Trophoblast cell (in vitro differentiated cells and primary cell): ENCODE results near the gene ENTREP1.

Source experiments
- DNase-seq, 2 donors: peaks; one replicate each; pipeline ENCODE4 v3.0.0-alpha.2; 2016
- H2AFZ ChIP-seq: 2 replicates; pipeline ENCODE4 v1.6.1; 2013; ENCODE audit warnings: low read length, moderate library complexity, mild to moderate bottlenecking; ENCODE audit not compliant: insufficient read depth, poor library complexity
- H2AK5ac ChIP-seq: 2 replicates; pipeline ENCODE4 v1.6.1; 2013; ENCODE audit warnings: mild to moderate bottlenecking, low read length
- H2BK120ac ChIP-seq: 2 replicates; pipeline ENCODE4 v1.6.1; 2013; ENCODE audit warnings: low read length, mild to moderate bottlenecking, moderate library complexity; ENCODE audit not compliant: insufficient read depth, poor library complexity
- H2BK12ac ChIP-seq: 2 replicates; pipeline ENCODE4 v1.6.1; 2013; ENCODE audit warnings: mild to moderate bottlenecking, low read length, moderate library complexity
- H2BK5ac ChIP-seq: 2 replicates; pipeline ENCODE4 v1.6.1; 2013; ENCODE audit warnings: low read length, low read depth, moderate library complexity, mild to moderate bottlenecking; ENCODE audit not compliant: poor library complexity
- H3K14ac ChIP-seq: 2 replicates; pipeline ENCODE4 v1.6.1; 2013; ENCODE audit warnings: mild to moderate bottlenecking, low read length
- H3K18ac ChIP-seq: 2 replicates; pipeline ENCODE4 v1.6.1; 2013; ENCODE audit warnings: mild to moderate bottlenecking, low read length
- H3K23ac ChIP-seq: 2 replicates; pipeline ENCODE4 v1.6.1; 2013; ENCODE audit warnings: low read length
- H3K27ac ChIP-seq: 2 replicates; pipeline ENCODE4 v1.5.1; 2013; ENCODE audit warnings: low read depth, mild to moderate bottlenecking, inconsistent platforms, low read length, moderate library complexity
- H3K27me3 ChIP-seq: 2 replicates; pipeline ENCODE4 v1.6.1; 2013; ENCODE audit warnings: inconsistent platforms, mild to moderate bottlenecking, low read length, moderate library complexity; ENCODE audit not compliant: insufficient read depth
- H3K36me3 ChIP-seq, 2 experiments: 1 replicate in 1 of 2; 2 replicates in 1 of 2; pipeline ENCODE4 v1.6.1; 2013; ENCODE audit warnings: low read length in 2 of 2, mild to moderate bottlenecking in 2 of 2, moderate library complexity in 1 of 2; ENCODE audit not compliant: insufficient read depth in 2 of 2, control insufficient read depth in 1 of 2
- H3K4ac ChIP-seq: 2 replicates; pipeline ENCODE4 v1.6.1; 2013; ENCODE audit warnings: low read depth, mild to moderate bottlenecking, low read length, moderate library complexity
- H3K4me1 ChIP-seq, 2 experiments: 1 replicate in 1 of 2; 2 replicates in 1 of 2; pipeline ENCODE4 v1.6.1; 2013; ENCODE audit warnings: low read length in 2 of 2, mild to moderate bottlenecking in 2 of 2, moderate library complexity in 1 of 2; ENCODE audit not compliant: insufficient read depth in 2 of 2, control insufficient read depth in 1 of 2
- H3K4me2 ChIP-seq: 2 replicates; pipeline ENCODE4 v1.6.1; 2013; ENCODE audit warnings: inconsistent platforms, mild to moderate bottlenecking, low read length, moderate library complexity
- H3K4me3 ChIP-seq: 2 replicates; pipeline ENCODE4 v1.5.1; 2013; ENCODE audit warnings: mild to moderate bottlenecking, low read depth, low read length, inconsistent platforms
- H3K79me1 ChIP-seq: one replicate; pipeline ENCODE4 v1.6.1; 2013; ENCODE audit warnings: low read length
- H3K79me2 ChIP-seq: 2 replicates; pipeline ENCODE4 v1.6.1; 2013; ENCODE audit warnings: low read length, mild to moderate bottlenecking; ENCODE audit not compliant: control insufficient read depth, insufficient read depth, poor library complexity
- H3K9ac ChIP-seq: 2 replicates; pipeline ENCODE4 v1.6.1; 2013; ENCODE audit warnings: mild to moderate bottlenecking, low read length
- H3K9me3 ChIP-seq: 2 replicates; pipeline ENCODE4 v1.6.1; 2013; ENCODE audit warnings: low read depth, mild to moderate bottlenecking, control low read depth, inconsistent platforms, low read length; ENCODE audit not compliant: insufficient read depth
- H4K12ac ChIP-seq: 2 replicates; pipeline ENCODE4 v1.6.1; 2013; ENCODE audit warnings: low read depth, mild to moderate bottlenecking, low read length, moderate library complexity
- H4K8ac ChIP-seq: 2 replicates; pipeline ENCODE4 v1.6.1; 2013; ENCODE audit warnings: low read depth, mild to moderate bottlenecking, low read length, moderate library complexity
- H4K91ac ChIP-seq: one replicate; pipeline ENCODE4 v1.6.1; 2013; ENCODE audit warnings: low read depth, mild to moderate bottlenecking, low read length, moderate library complexity
- WGBS: extraction: QIAGEN DNeasy Blood & Tissue Kit; methylation state at CpG from one replicate; pipeline ENCODE4 v1.1.7; 2013; ENCODE audit warnings: missing lambda C conversion rate; ENCODE audit not compliant: insufficient read length, insufficient coverage; ENCODE audit errors: extremely low coverage; 5-methylcytosine and 5-hydroxymethylcytosine counted together

The ENTREP1 gene

DNA sequence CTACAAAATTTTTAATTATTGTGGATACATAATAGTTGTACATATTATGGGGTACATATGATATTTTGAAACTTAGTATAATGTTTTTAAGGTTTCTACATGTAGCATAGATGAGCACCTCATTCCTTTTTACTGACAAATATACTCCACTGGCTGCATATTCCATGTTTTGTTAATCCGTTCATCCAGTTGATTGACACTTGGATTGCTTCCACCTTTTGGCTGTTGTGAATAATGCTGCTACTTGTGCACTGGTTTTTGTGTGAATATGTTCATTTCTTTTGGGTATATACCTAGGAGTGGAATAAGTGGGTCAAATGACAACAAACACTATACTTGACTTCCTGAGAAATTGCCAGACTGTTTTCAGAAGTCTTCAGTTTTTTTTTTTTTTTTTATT is 2.8 kb upstream of the ENTREP1 start:
- peaks cover 3% of the 10 kb centered on the region for H3K79me1 ChIP-seq
- no CpG with 5 or more reads among the region's 1 CpG for WGBS
- no peaks in the 10 kb centered on the region for H3K9me3 ChIP-seq
- H3K4ac ChIP-seq: no peak overlapping the region
- no peak overlapping the region for H3K4me2 ChIP-seq
- no peak overlapping the region for H2BK12ac ChIP-seq
- no peak overlapping the region for H3K14ac ChIP-seq
- no peak overlapping the region for H3K4me3 ChIP-seq
- no peaks in the 10 kb centered on the region for H3K36me3 ChIP-seq
- peaks cover 0 to 11% of the 10 kb centered on the region in 2 experiments for H3K4me1 ChIP-seq
- H2AK5ac ChIP-seq: no peak overlapping the region
- H3K23ac ChIP-seq: no peak overlapping the region
- H3K27me3 ChIP-seq: peaks cover 6% of the 10 kb centered on the region
- H4K12ac ChIP-seq: no peak overlapping the region
- no peak overlapping the region for H2AFZ ChIP-seq
- no peak for DNase-seq
- H3K79me2 ChIP-seq: peaks cover 2% of the 10 kb centered on the region
- H3K18ac ChIP-seq: no peak overlapping the region
- no peak overlapping the region for H4K91ac ChIP-seq
- H3K27ac ChIP-seq: no peak overlapping the region
- no peak overlapping the region for H2BK5ac ChIP-seq
- no peak overlapping the region for H3K9ac ChIP-seq
- no peak overlapping the region for H4K8ac ChIP-seq
- H2BK120ac ChIP-seq: no peak overlapping the region

DNA sequence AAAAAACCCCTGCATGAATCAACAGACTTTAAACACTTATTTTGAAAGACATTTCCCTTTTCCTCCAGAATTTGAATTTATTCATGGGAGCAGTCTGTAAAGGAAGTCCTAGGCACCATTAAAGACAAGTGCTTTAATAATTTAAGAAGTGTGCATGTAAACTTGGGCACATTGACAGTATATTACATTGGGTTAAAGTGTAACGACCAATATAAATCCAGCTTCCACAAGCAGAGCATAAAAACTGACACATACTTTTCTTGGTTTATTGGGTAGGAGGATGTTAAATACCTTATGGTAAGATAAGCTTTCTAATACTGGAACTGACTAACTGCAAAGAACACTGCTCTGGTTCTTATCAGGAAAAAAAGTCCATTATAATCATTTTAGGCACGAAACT is 1.2 kb upstream of the ENTREP1 start:
- Histone ChIP-seq H3K4me2 (no peak overlapping the region), H3K27ac (no peak overlapping the region), H3K4ac (no peak overlapping the region), H3K14ac (no peak overlapping the region), H2AFZ (no peak overlapping the region), H3K23ac (no peak overlapping the region), H3K79me2 (peaks cover 2% of the 10 kb centered on the region), H3K4me3 (no peak overlapping the region), H4K8ac (no peak overlapping the region), H2BK120ac (no peak overlapping the region), H3K9me3 (no peaks in the 10 kb centered on the region), H3K36me3 (no peaks in the 10 kb centered on the region), H2BK5ac (no peak overlapping the region), H2BK12ac (no peak overlapping the region), H3K4me1 (peaks cover 0 to 11% of the 10 kb centered on the region in 2 experiments), H3K79me1 (peaks cover 3% of the 10 kb centered on the region), H3K18ac (no peak overlapping the region), H3K27me3 (peaks cover 6% of the 10 kb centered on the region), H4K12ac (no peak overlapping the region), H4K91ac (no peak overlapping the region), H2AK5ac (no peak overlapping the region), H3K9ac (no peak overlapping the region)
- no peak for DNase-seq
- no CpG with 5 or more reads among the region's 2 CpGs for WGBS

DNA sequence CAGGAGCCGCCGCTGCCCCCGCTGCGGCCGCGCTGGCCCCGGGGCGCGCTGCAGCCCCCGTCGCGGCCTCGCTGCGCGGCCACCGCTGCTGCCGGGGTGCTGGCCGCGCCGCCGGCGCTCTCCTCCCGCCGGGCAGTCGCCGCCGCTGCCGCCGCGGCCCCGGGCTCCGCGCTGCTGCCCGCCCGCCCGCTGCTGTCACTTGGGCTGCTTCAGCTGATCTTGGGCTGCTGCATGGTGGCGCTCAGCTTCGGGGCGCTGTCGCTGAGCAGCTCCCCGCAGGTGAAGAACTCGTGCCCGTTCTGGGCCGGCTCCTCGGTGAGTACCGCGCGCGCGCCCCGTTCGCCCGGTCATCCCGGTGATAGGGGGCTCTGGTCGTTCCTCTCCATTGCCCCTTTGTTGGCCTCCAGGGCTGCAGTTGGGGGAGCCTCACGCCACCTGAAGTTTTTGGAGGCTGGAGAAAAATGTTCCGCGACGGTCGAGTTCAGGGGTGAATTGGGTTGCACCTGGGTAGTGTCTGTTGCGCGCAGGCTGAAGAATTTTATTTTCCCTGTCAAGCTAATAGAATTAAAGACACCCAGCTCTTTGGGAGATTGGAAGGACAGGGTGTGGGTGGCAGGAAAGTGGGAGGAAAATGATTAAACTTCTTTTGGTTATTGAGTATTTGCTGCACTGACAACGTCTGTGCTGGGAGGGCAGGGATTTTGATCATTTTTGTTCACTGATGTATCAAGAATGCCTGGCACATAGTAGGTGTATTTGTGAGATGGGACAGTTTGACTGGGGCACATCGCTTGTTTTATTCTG is 596 bp downstream of the ENTREP1 start:
- Histone ChIP-seq H4K8ac (no peak overlapping the region), H2BK12ac (peak overlapping the region; percentile 16), H2AFZ (peak overlapping the region; percentile 51), H3K79me2 (peaks cover 2% of the 10 kb centered on the region), H3K36me3 (no peaks in the 10 kb centered on the region), H4K12ac (no peak overlapping the region), H3K4ac (peak overlapping the region; percentile 4), H3K27me3 (peaks cover 6% of the 10 kb centered on the region), H3K4me1 (peaks cover 0 to 11% of the 10 kb centered on the region in 2 experiments), H4K91ac (no peak overlapping the region), H3K23ac (no peak overlapping the region), H3K27ac (no peak overlapping the region), H3K4me2 (peak overlapping the region; percentile 99), H2BK5ac (no peak overlapping the region), H3K18ac (peak overlapping the region; percentile 70), H3K9me3 (no peaks in the 10 kb centered on the region), H2BK120ac (no peak overlapping the region), H3K14ac (peak overlapping the region; percentile 64), H3K9ac (peak overlapping the region; percentile 82), H3K4me3 (peak overlapping the region; percentile 83), H3K79me1 (peaks cover 3% of the 10 kb centered on the region), H2AK5ac (no peak overlapping the region)
- no CpG with 5 or more reads among the region's 64 CpGs for whole genome bisulfite sequencing
- DNase-seq: peak in 1 of 2 donors; percentile 17

DNA sequence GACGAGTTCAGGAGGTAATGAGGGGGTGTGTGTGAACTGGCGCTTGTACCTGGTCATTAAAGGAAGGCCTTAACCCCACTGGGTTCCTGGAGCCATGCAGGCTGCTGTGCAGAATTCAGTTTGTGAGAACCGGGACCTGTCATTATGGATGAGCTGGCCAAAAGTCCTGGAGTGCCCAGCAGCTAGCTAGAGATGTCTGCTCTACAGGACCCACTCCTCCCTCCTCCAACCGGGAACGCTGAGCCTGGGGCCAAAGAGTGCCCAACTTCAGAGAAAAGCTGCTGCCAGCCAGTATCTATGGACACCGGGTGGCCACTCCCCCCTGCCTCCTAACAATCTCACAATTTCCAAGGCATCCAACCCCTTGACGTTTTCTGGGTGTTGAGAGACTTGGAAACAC is 1.2 kb downstream of the ENTREP1 start:
- Histone ChIP-seq H2BK120ac (no peak overlapping the region), H3K14ac (no peak overlapping the region), H3K9ac (no peak overlapping the region), H3K79me1 (peaks cover 3% of the 10 kb centered on the region), H2BK12ac (no peak overlapping the region), H3K27me3 (peaks cover 6% of the 10 kb centered on the region), H4K8ac (no peak overlapping the region), H3K36me3 (no peaks in the 10 kb centered on the region), H3K4me3 (no peak overlapping the region), H3K18ac (no peak overlapping the region), H3K4ac (no peak overlapping the region), H3K23ac (no peak overlapping the region), H3K4me2 (peak overlapping the region; percentile 99), H4K91ac (no peak overlapping the region), H3K79me2 (peaks cover 2% of the 10 kb centered on the region), H3K4me1 (peaks cover 0 to 11% of the 10 kb centered on the region in 2 experiments), H3K9me3 (no peaks in the 10 kb centered on the region), H4K12ac (no peak overlapping the region), H2BK5ac (no peak overlapping the region), H2AFZ (no peak overlapping the region), H3K27ac (no peak overlapping the region), H2AK5ac (no peak overlapping the region)
- WGBS: no CpG with 5 or more reads among the region's 7 CpGs
- DNase-seq: no peak
